HepG2 (cell line): ENCODE data around the gene MMP7. TPM values are rescaled to one million over a fixed set of nuclear protein-coding genes. Genes with fewer than 3 reads are reported as not detected.

ENCODE experiments used
- CHD4 ChIP-seq: fragments of 200-600 bp; sonication (generic); IDR thresholded peaks from 2 replicates; pipeline ENCODE4 v1.7.0; 2017; ENCODE audit warnings: mild to moderate bottlenecking, low read length, borderline replicate concordance
- ESRRA ChIP-seq: sonication (generic); formaldehyde crosslinking; IDR thresholded peaks from 2 replicates; pipeline ENCODE4 v1.5.1; 2020; ENCODE audit warnings: mild to moderate bottlenecking, low read depth, missing genetic modification reagents
- GTF2F1 ChIP-seq: fragments of 150-350 bp; IDR thresholded peaks from 2 replicates; pipeline ENCODE4 v1.6.1; 2014; ENCODE audit warnings: low read length
- IKZF1 ChIP-seq: fragments of 450-650 bp; IDR thresholded peaks from 2 replicates; pipeline ENCODE4 v1.7.1; 2016
- JARID2 ChIP-seq: sonication (generic); formaldehyde crosslinking; IDR thresholded peaks from 2 replicates; pipeline ENCODE4 v1.8.1; 2023; ENCODE audit warnings: missing genetic modification reagents, inconsistent platforms; ENCODE audit not compliant: insufficient replicate concordance
- MAF1 ChIP-seq: sonication (generic); formaldehyde crosslinking; IDR thresholded peaks from 2 replicates; pipeline ENCODE4 v1.5.0; 2020; ENCODE audit warnings: missing genetic modification reagents, borderline replicate concordance
- MAZ ChIP-seq, 2 experiments: sonication (generic) in 1 of 2; formaldehyde crosslinking in 1 of 2; IDR thresholded peaks; 2 replicates each; pipeline versions ENCODE4 v1.5.0 to v1.6.1; 2012 to 2020; ENCODE audit warnings: low read depth in 2 of 2, mild to moderate bottlenecking in 2 of 2, borderline replicate concordance in 1 of 2, improper control_type of control experiment in 1 of 2, low read length in 1 of 2, missing genetic modification reagents in 1 of 2, moderate library complexity in 1 of 2
- MEF2D ChIP-seq: sonication (generic); formaldehyde crosslinking; IDR thresholded peaks from 2 replicates; pipeline ENCODE4 v1.5.1; 2020; ENCODE audit warnings: mild to moderate bottlenecking, missing genetic modification reagents
- NCOA1 ChIP-seq: sonication (generic); formaldehyde crosslinking; IDR thresholded peaks from 2 replicates; pipeline ENCODE4 v1.9.0; 2021; ENCODE audit warnings: missing genetic modification reagents
- NFE2L2 ChIP-seq: fragments of 150-350 bp; IDR thresholded peaks from 2 replicates; pipeline ENCODE4 v1.6.1; 2014; ENCODE audit warnings: low read length
- NFIC ChIP-seq: IDR thresholded peaks from 2 replicates; pipeline ENCODE4 v1.6.1; 2012; ENCODE audit warnings: mild to moderate bottlenecking, low read length, inconsistent platforms
- NFYC ChIP-seq: IDR thresholded peaks from 2 replicates; pipeline ENCODE4 v1.6.1; 2016; ENCODE audit warnings: missing genetic modification reagents, missing compliant biosample characterization
- ONECUT2 ChIP-seq: sonication (generic); formaldehyde crosslinking; IDR thresholded peaks from 2 replicates; pipeline ENCODE4 v1.4.0; 2020; ENCODE audit warnings: missing genetic modification reagents
- REL ChIP-seq: sonication (generic); formaldehyde crosslinking; conservative IDR thresholded peaks from 2 replicates; pipeline ENCODE4 v1.8.0; 2022; ENCODE audit warnings: mild to moderate bottlenecking, missing genetic modification reagents, moderate library complexity
- RFXAP ChIP-seq: sonication (generic); formaldehyde crosslinking; IDR thresholded peaks from 2 replicates; pipeline ENCODE4 v1.4.0; 2020; ENCODE audit warnings: missing genetic modification reagents, borderline replicate concordance
- RORA ChIP-seq: sonication (generic); formaldehyde crosslinking; IDR thresholded peaks from 2 replicates; pipeline ENCODE4 v1.5.0; 2020; ENCODE audit warnings: mild to moderate bottlenecking, missing genetic modification reagents, moderate library complexity
- RXRA ChIP-seq: sonication (generic); formaldehyde crosslinking; IDR thresholded peaks from 2 replicates; pipeline ENCODE4 v1.5.1; 2020; ENCODE audit warnings: missing genetic modification reagents
- SMAD1 ChIP-seq: sonication (generic); formaldehyde crosslinking; IDR thresholded peaks from 2 replicates; pipeline ENCODE4 v1.4.0; 2020; ENCODE audit warnings: missing genetic modification reagents, low read depth, mild to moderate bottlenecking, borderline replicate concordance
- SMYD3 ChIP-seq: sonication (generic); formaldehyde crosslinking; IDR thresholded peaks from 2 replicates; pipeline ENCODE4 v1.8.1; 2023; ENCODE audit warnings: mild to moderate bottlenecking, missing genetic modification reagents
- TP53 ChIP-seq: sonication (generic); formaldehyde crosslinking; conservative IDR thresholded peaks from 2 replicates; pipeline ENCODE4 v1.4.0; 2020; ENCODE audit warnings: missing genetic modification reagents
- ZNF232 ChIP-seq: sonication (generic); formaldehyde crosslinking; IDR thresholded peaks from 2 replicates; pipeline ENCODE4 v1.4.0; 2020; ENCODE audit warnings: missing genetic modification reagents, borderline replicate concordance
- ZNF24 ChIP-seq: fragments of 450-650 bp; IDR thresholded peaks from 2 replicates; pipeline ENCODE4 v1.6.1; 2017; ENCODE audit warnings: antibody characterized with exemption, mild to moderate bottlenecking
- ZNF282 ChIP-seq: fragments of 450-650 bp; IDR thresholded peaks from 2 replicates; pipeline ENCODE4 v1.6.1; 2018; ENCODE audit not compliant: partially characterized antibody
- ZNF431 ChIP-seq: sonication (generic); formaldehyde crosslinking; IDR thresholded peaks from 2 replicates; pipeline ENCODE4 v1.9.0; 2022; ENCODE audit warnings: missing genetic modification reagents, low read depth, mild to moderate bottlenecking, borderline replicate concordance
- polyA plus RNA-seq, 8 experiments: library from polyadenylated mRNA; depleted of rRNA in 3 of 8; stranded (reverse) in 7 of 8; unstranded in 1 of 8; fragments of >200 nt; fragmentation: Illumina TruSeq in 4 of 8; extraction: Trizol in 4 of 8; gene quantifications; 2 replicates each; pipeline versions ENCODE4 v1.2.1 to v1.2.3, GENCODE V29; 2011 to 2016; ENCODE audit warnings: low read depth in 4 of 8, missing spikeins in 1 of 8, mixed read lengths in 1 of 8; ENCODE audit not compliant: insufficient read depth in 1 of 8
- total RNA-seq, 5 experiments: library from RNA; depleted of rRNA; stranded (reverse); fragments of >200 nt; fragmentation: Illumina TruSeq; extraction: Trizol; gene quantifications; 2 replicates each; pipeline ENCODE4 v1.2.3, GENCODE V29; 2016; ENCODE audit warnings: low read depth in 1 of 5
- TF ChIP-seq, protein P1 (sequence below): sonication (generic); formaldehyde crosslinking; conservative IDR thresholded peaks from 2 replicates; pipeline ENCODE4 v1.8.1; 2023; ENCODE audit warnings: missing genetic modification reagents
- TF ChIP-seq, protein P2 (sequence below): sonication (generic); formaldehyde crosslinking; IDR thresholded peaks from 2 replicates; pipeline ENCODE4 v1.4.0; 2020; ENCODE audit warnings: missing genetic modification reagents
- TF ChIP-seq, protein P3 (sequence below): fragments of 450-650 bp; IDR thresholded peaks from 2 replicates; pipeline ENCODE4 v1.6.1; 2016

Gene MMP7
- total and polyA plus RNA-seq, 2 of the 13 experiments (the other 11 are each of a cell fraction or from before 2014, with no cell fraction given) = 0.17 TPM; not detected in 1

DNA sequence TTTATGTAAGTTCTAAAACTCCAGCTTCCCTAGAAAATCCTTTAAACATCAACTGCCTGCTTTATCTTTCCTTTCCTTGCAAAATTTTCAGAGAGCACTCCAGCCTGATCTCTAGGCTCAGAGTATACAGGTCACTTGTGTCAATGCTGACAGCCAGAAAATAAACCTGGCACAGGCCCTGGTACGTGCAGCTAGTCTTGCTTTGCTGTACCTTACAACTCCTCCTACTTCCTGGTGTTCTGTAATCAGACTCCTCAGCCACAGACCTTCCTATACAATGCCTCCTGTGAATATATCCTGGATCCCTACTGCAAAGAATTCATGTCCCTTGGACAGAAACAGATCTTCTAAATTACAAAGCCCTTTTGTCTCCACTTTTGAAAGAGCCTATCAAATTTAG lies 53.7 kb downstream of the MMP7 start (continued):
- TF ChIP-seq, protein P1, sequence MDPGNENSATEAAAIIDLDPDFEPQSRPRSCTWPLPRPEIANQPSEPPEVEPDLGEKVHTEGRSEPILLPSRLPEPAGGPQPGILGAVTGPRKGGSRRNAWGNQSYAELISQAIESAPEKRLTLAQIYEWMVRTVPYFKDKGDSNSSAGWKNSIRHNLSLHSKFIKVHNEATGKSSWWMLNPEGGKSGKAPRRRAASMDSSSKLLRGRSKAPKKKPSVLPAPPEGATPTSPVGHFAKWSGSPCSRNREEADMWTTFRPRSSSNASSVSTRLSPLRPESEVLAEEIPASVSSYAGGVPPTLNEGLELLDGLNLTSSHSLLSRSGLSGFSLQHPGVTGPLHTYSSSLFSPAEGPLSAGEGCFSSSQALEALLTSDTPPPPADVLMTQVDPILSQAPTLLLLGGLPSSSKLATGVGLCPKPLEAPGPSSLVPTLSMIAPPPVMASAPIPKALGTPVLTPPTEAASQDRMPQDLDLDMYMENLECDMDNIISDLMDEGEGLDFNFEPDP (CRISPR knock-in tag) = no peak
- no peak for TF ChIP-seq ZNF282
- TF ChIP-seq NFYC (CRISPR knock-in tag) = no peak; the same call in 1 of the 2 replicates
- peak; percentile 63; the same call in 1 of the 2 replicates for TF ChIP-seq RXRA (CRISPR knock-in tag)
- TF ChIP-seq SMAD1 (CRISPR knock-in tag) = no peak
- TF ChIP-seq, protein P2, sequence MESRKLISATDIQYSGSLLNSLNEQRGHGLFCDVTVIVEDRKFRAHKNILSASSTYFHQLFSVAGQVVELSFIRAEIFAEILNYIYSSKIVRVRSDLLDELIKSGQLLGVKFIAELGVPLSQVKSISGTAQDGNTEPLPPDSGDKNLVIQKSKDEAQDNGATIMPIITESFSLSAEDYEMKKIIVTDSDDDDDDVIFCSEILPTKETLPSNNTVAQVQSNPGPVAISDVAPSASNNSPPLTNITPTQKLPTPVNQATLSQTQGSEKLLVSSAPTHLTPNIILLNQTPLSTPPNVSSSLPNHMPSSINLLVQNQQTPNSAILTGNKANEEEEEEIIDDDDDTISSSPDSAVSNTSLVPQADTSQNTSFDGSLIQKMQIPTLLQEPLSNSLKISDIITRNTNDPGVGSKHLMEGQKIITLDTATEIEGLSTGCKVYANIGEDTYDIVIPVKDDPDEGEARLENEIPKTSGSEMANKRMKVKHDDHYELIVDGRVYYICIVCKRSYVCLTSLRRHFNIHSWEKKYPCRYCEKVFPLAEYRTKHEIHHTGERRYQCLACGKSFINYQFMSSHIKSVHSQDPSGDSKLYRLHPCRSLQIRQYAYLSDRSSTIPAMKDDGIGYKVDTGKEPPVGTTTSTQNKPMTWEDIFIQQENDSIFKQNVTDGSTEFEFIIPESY (CRISPR knock-in tag) = no peak; the same call in 1 of the 2 replicates
- TF ChIP-seq ZNF232 (CRISPR knock-in tag) = peak; percentile 43; the same call in 1 of the 2 replicates
- TF ChIP-seq NFE2L2 = no peak
- 0 out of 2 replicates have a peak, but pooled peaks have one; percentile 38 for TF ChIP-seq MAF1 (CRISPR knock-in tag)
- no peak for TF ChIP-seq GTF2F1
- TF ChIP-seq TP53 = peak; percentile 81
- TF ChIP-seq NCOA1 (CRISPR knock-in tag) = no peak
- peak; percentile 45; the same call in 1 of the 2 replicates for TF ChIP-seq ESRRA (CRISPR knock-in tag)
- peak; percentile 60; the same call in 1 of the 2 replicates for TF ChIP-seq RFXAP (CRISPR knock-in tag)
- peak; percentile 52; the same call in 1 of the 2 replicates for TF ChIP-seq CHD4
- TF ChIP-seq ONECUT2 (CRISPR knock-in tag) = 0 out of 2 replicates have a peak, but pooled peaks have one; percentile 14
- TF ChIP-seq MEF2D (CRISPR knock-in tag) = peak; percentile 81
- no peak for TF ChIP-seq ZNF24
- TF ChIP-seq JARID2 = no peak
- no peak; the same call in 1 of the 2 replicates for TF ChIP-seq RORA
- peak; percentile 36; the same call in 1 of the 2 replicates for TF ChIP-seq SMYD3 (CRISPR knock-in tag)
- TF ChIP-seq REL (CRISPR knock-in tag) = no peak
- TF ChIP-seq MAZ (IDR thresholded peaks at IDR 0.05; ENCODE audit: borderline replicate concordance, low read depth, low read length) = no peak
- TF ChIP-seq MAZ (CRISPR knock-in tag; IDR thresholded peaks at IDR 0.05; ENCODE audit: low read depth) = no peak
- peak; percentile 56; the same call in 1 of the 2 replicates for TF ChIP-seq ZNF431 (CRISPR knock-in tag)
- no peak for TF ChIP-seq IKZF1
- TF ChIP-seq, protein P3, sequence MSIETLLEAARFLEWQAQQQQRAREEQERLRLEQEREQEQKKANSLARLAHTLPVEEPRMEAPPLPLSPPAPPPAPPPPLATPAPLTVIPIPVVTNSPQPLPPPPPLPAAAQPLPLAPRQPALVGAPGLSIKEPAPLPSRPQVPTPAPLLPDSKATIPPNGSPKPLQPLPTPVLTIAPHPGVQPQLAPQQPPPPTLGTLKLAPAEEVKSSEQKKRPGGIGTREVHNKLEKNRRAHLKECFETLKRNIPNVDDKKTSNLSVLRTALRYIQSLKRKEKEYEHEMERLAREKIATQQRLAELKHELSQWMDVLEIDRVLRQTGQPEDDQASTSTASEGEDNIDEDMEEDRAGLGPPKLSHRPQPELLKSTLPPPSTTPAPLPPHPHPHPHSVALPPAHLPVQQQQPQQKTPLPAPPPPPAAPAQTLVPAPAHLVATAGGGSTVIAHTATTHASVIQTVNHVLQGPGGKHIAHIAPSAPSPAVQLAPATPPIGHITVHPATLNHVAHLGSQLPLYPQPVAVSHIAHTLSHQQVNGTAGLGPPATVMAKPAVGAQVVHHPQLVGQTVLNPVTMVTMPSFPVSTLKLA = no peak
- TF ChIP-seq NFIC = peak; percentile 77
